Panc1 (cell line): ENCODE measurements around the gene HOXB5. TPM values are rescaled to one million over a fixed set of nuclear protein-coding genes. Genes with fewer than 3 reads are reported as not detected.
A peak's percentile ranks its signal among the peaks of the same experiment; 100 is the strongest.

ENCODE experiments used
- ATAC-seq: fragments of 200-7000 bp; cut with Tn5 transposase; 2 replicates; pipeline ENCODE4 v1.9.1; 2020; ENCODE audit warnings: mild to moderate bottlenecking, moderate library complexity
- BruUV-seq: library from RNA; stranded (reverse); fragments of 400-500 nt; replicated peaks from 2 replicates; lab custom pipeline; 2021; lab: Mats Ljungman, UMichigan
- CTCF ChIA-PET: fragments of 300-600 bp; sonication (Branson Sonifier 250); formaldehyde crosslinking; loops from one replicate; lab custom pipeline; 2022; ENCODE audit warnings: antibody characterized with exemption; lab: Charles Lee
- POLR2A ChIA-PET: fragments of 300-600 bp; sonication (Branson Sonifier 250); formaldehyde crosslinking; loops from one replicate; lab custom pipeline; 2022; ENCODE audit warnings: antibody characterized with exemption; lab: Charles Lee
- DNase-seq: peaks from one replicate; pipeline ENCODE4 v3.0.0-alpha.2; 2010; ENCODE audit warnings: low read depth, low spot score
- H3K27ac ChIP-seq: 2 replicates; pipeline ENCODE4 v1.5.1; 2011; ENCODE audit warnings: mild to moderate bottlenecking, low read length, inconsistent platforms
- H3K27me3 ChIP-seq: fragments of 200-500 bp; sonication (Bioruptor generic); 2 replicates; pipeline ENCODE4 v1.6.0; 2014; ENCODE audit warnings: low read length, inconsistent platforms; ENCODE audit not compliant: control insufficient read depth, insufficient read depth
- H3K36me3 ChIP-seq: fragments of 200-500 bp; sonication (Bioruptor generic); 2 replicates; pipeline ENCODE4 v1.5.1; 2014; ENCODE audit warnings: inconsistent platforms, mild to moderate bottlenecking, low read length, moderate library complexity; ENCODE audit not compliant: control insufficient read depth, insufficient read depth
- H3K4me1 ChIP-seq: 2 replicates; pipeline ENCODE4 v1.5.1; 2011; ENCODE audit warnings: inconsistent platforms, mild to moderate bottlenecking, low read length, moderate library complexity; ENCODE audit not compliant: control insufficient read depth, insufficient read depth
- H3K4me3 ChIP-seq, 2 experiments: 2 replicates each; pipeline ENCODE4 v1.5.1; 2011 to 2012; ENCODE audit warnings: low read depth in 2 of 2, low read length in 2 of 2, mild to moderate bottlenecking in 2 of 2, inconsistent platforms in 1 of 2, moderate library complexity in 1 of 2
- H3K9me3 ChIP-seq: fragments of 200-500 bp; sonication (Bioruptor generic); 2 replicates; pipeline ENCODE4 v1.5.1; 2014; ENCODE audit warnings: low read depth, mild to moderate bottlenecking, inconsistent platforms, low read length, moderate library complexity; ENCODE audit not compliant: control insufficient read depth, insufficient read depth
- POLR2AphosphoS5 ChIP-seq: IDR thresholded peaks from 2 replicates; pipeline ENCODE4 v1.6.1; 2012; ENCODE audit warnings: mild to moderate bottlenecking, low read depth, low read length, moderate library complexity
- SIN3A ChIP-seq: IDR thresholded peaks from 2 replicates; pipeline ENCODE4 v1.6.1; 2012; ENCODE audit warnings: low read depth, mild to moderate bottlenecking, low read length, moderate library complexity, borderline replicate concordance; ENCODE audit not compliant: insufficient read depth
- TCF7L2 ChIP-seq: IDR thresholded peaks from 2 replicates; pipeline ENCODE4 v1.6.1; 2011; ENCODE audit warnings: mild to moderate bottlenecking, low read depth, low read length, inconsistent platforms
- in situ Hi-C: cut with HindIII; loops from 2 replicates; pipeline ENCODE4 v1.10.0; 2016; ENCODE audit warnings: low sequenced_read_pairs, low pct_unique_long_range_greater_than_20kb
- intact Hi-C: fragments of 100-400 bp; cut with micrococcal nuclease; formaldehyde crosslinking; loops from one replicate; pipeline ENCODE4 v1.10.0; 2022; ENCODE audit not compliant: unreplicated experiment
- total RNA-seq: library from RNA; stranded (reverse); gene quantifications from one replicate; pipeline ENCODE4 v1.2.1, GENCODE V29; 2021; ENCODE audit not compliant: unreplicated experiment
- TF ChIP-seq, protein P1 (sequence below), 2 experiments: IDR thresholded peaks; 2 replicates each; pipeline ENCODE4 v1.6.1; 2011 to 2012; ENCODE audit warnings: low read depth in 2 of 2, control low read depth in 1 of 2, low read length in 1 of 2, mild to moderate bottlenecking in 1 of 2, moderate library complexity in 1 of 2; ENCODE audit not compliant: insufficient read depth in 1 of 2
- TF ChIP-seq, protein P2 (sequence below): fragments of 450-650 bp; IDR thresholded peaks from 2 replicates; pipeline ENCODE4 v1.5.1; 2017; ENCODE audit warnings: mild to moderate bottlenecking

The HOXB5 gene
- total RNA-seq, 1 experiment from 2014 or later = 67.2 TPM

DNA sequence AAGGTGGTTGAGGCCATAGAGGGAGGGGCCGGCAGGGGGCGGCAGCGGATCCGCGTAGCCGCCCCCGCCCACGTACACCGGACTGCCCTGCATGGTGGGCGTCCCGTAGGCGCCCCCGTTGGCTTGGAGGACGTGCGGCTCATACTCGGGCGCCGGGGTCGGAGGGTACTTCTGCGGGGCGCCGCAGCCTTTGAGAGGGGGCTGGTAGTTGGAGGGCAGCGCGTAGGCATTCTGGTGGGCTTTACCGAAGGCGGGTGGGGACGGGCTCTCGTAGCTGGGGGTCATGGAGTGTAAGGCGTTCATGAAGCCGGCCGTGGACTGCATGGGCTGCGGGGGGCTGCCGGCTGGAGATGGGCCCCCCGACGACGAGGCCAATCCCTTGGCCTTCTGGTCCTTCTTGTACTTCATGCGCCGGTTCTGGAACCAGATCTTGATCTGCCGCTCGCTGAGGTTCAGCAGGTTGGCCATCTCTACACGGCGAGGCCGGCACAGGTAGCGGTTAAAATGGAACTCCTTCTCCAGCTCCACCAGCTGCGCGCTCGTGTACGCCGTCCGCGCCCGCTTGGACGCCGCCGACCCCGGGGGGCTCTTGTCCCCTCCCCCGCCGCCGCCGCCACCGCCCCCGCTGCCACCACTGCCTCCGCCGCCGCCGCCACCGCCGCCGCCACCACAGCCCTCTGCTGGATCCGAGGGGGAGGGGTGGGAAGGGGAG, 42.9 kb downstream of the HOXB5 start:
- CTCF ChIA-PET = interaction anchor here (0.7 kb wide), 1 partner anchor 160 kb away, joined by 3 read pairs; no protein-coding TSS in a partner anchor
- ATAC-seq = no peak
- peak overlapping the region; percentile 98 for H3K27ac ChIP-seq
- BruUV-seq = no TSS peak
- H3K4me3 ChIP-seq = no peak overlapping the region
- H3K36me3 ChIP-seq = peaks cover 26% of the 10 kb centered on the region
- in situ Hi-C loops = no loop called here
- H3K27me3 ChIP-seq = no peaks in the 10 kb centered on the region
- POLR2A ChIA-PET = interaction anchor here (0.5 kb wide), 1 partner anchor 9 kb away, joined by 5 read pairs; no protein-coding TSS in a partner anchor
- intact Hi-C loops = no loop called here
- DNase-seq = no peak
- TF ChIP-seq SIN3A = no peak
- TF ChIP-seq, protein P1, sequence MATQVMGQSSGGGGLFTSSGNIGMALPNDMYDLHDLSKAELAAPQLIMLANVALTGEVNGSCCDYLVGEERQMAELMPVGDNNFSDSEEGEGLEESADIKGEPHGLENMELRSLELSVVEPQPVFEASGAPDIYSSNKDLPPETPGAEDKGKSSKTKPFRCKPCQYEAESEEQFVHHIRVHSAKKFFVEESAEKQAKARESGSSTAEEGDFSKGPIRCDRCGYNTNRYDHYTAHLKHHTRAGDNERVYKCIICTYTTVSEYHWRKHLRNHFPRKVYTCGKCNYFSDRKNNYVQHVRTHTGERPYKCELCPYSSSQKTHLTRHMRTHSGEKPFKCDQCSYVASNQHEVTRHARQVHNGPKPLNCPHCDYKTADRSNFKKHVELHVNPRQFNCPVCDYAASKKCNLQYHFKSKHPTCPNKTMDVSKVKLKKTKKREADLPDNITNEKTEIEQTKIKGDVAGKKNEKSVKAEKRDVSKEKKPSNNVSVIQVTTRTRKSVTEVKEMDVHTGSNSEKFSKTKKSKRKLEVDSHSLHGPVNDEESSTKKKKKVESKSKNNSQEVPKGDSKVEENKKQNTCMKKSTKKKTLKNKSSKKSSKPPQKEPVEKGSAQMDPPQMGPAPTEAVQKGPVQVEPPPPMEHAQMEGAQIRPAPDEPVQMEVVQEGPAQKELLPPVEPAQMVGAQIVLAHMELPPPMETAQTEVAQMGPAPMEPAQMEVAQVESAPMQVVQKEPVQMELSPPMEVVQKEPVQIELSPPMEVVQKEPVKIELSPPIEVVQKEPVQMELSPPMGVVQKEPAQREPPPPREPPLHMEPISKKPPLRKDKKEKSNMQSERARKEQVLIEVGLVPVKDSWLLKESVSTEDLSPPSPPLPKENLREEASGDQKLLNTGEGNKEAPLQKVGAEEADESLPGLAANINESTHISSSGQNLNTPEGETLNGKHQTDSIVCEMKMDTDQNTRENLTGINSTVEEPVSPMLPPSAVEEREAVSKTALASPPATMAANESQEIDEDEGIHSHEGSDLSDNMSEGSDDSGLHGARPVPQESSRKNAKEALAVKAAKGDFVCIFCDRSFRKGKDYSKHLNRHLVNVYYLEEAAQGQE (IDR thresholded peaks at IDR 0.05; ENCODE audit: insufficient read depth in 1 of 2, low read depth in 2 of 2, low read length in 1 of 2) = no peak
- no peak for TF ChIP-seq POLR2AphosphoS5
- no peak for TF ChIP-seq TCF7L2
- TF ChIP-seq, protein P2, sequence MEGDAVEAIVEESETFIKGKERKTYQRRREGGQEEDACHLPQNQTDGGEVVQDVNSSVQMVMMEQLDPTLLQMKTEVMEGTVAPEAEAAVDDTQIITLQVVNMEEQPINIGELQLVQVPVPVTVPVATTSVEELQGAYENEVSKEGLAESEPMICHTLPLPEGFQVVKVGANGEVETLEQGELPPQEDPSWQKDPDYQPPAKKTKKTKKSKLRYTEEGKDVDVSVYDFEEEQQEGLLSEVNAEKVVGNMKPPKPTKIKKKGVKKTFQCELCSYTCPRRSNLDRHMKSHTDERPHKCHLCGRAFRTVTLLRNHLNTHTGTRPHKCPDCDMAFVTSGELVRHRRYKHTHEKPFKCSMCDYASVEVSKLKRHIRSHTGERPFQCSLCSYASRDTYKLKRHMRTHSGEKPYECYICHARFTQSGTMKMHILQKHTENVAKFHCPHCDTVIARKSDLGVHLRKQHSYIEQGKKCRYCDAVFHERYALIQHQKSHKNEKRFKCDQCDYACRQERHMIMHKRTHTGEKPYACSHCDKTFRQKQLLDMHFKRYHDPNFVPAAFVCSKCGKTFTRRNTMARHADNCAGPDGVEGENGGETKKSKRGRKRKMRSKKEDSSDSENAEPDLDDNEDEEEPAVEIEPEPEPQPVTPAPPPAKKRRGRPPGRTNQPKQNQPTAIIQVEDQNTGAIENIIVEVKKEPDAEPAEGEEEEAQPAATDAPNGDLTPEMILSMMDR = peak; percentile 77
- H3K9me3 ChIP-seq = no peaks in the 10 kb centered on the region
- peaks cover 79% of the 10 kb centered on the region for H3K4me1 ChIP-seq

DNA sequence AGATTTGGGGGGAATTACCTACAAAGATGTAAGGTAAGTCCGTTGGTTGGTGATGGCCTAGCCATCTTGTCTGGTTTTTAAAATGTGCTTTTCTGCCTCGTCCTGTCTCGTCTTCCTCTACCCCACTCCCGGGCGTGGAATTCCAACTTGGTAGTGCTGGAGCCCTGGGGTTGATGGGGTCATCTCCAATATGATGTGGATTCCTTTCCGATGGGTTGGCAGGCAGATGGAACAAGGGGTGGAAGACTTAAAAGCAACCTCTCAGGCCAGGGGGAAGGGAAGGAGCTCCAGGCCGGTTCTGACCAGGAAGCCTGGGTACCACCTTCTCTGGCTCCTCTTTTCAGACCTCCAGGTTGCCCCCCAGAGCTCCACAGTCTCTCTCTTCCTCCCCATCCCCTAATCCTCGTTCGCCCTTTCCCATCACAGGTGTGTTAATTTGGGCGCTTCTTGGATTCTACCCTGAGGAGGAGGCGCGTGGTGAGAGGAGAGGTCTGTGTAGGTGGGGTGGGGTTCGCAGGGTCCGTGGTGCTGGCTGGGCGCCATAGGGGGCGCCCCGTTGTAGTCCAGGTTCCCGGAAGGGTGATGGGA, 43.6 kb downstream of the HOXB5 start:
- ChIA-PET CTCF (interaction anchor here (0.7 kb wide), 1 partner anchor 159 kb away, joined by 3 read pairs; no protein-coding TSS in a partner anchor), POLR2A (interaction anchor here (0.5 kb wide), 2 partner anchors 8 to 283 kb away, joined by 3 to 5 read pairs; no protein-coding TSS in a partner anchor)
- Histone ChIP-seq H3K9me3 (no peaks in the 10 kb centered on the region), H3K4me1 (peaks cover 85% of the 10 kb centered on the region), H3K4me3 (no peak overlapping the region), H3K27ac (peak overlapping the region; percentile 98), H3K27me3 (no peaks in the 10 kb centered on the region), H3K36me3 (peaks cover 26% of the 10 kb centered on the region)
- ATAC-seq = no peak
- intact Hi-C loops (no loop called here), in situ Hi-C loops (no loop called here)
- BruUV-seq = no TSS peak
- TF ChIP-seq, protein P1 (IDR thresholded peaks at IDR 0.05; ENCODE audit: insufficient read depth in 1 of 2, low read depth in 2 of 2, low read length in 1 of 2) = no peak
- TF ChIP-seq TCF7L2 = no peak
- no peak for TF ChIP-seq SIN3A
- no peak; the same call in 1 of the 2 replicates for TF ChIP-seq POLR2AphosphoS5
- TF ChIP-seq, protein P2 = no peak
- DNase-seq = no peak
